GM15510 (cell line): ENCODE measurements around the gene DNAH3.

Experiments
- POLR2A ChIP-seq: IDR thresholded peaks from 3 replicates; pipeline ENCODE4 v1.6.1; 2011; ENCODE audit warnings: borderline replicate concordance; ENCODE audit not compliant: insufficient read length; ENCODE audit errors: extremely low read depth

Gene DNAH3

DNA sequence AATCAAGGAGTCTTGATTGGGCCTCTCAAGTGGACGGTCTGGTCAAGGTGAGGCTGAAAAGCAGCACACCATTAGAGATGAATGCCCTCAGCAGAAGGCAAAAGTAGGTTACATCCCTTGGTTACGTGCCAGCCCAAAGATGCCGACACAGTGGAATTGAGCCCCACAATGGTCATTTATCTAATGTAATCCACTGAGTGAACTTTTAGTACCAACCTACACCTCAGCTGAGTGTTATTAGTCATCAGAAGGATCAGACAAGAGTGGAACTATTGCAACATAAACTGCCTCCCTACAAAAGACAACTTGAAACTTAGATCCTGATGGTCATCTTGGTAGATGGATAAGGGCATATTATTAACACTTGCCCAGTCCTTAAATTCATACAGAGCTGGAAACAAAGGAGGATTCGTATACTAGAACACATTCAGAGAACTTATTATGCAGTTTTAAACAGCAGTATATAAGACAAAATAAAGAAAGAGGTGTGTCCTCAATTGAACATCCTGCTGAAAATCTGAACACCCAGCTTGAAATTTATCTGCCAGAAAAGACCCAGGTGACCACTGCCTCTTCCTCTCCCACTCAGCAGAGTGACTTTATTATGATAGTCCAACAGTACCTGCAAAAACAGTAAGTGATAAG is 253.3 kb downstream of the DNAH3 start:
- TF ChIP-seq POLR2A, result no peak

DNA sequence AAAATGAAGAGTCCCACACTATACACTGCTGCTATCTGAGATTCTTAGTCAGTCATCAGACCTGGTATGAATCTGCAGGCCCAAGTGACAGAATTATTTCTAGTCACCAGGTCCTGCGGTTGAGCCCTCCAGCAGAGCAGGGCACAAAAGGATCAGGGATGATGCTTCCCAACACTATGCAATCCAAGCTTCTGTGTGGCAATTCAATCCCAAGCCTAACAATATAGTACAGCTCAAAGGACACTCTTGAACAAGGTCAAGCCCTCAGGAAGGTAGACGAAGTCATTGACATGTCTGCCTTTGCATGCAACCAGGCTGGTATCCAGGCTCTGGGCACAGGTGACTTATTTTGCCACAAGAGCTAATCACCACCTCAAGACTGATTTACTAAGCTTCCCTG is 256.3 kb downstream of the DNAH3 start:
- no peak for TF ChIP-seq POLR2A

DNA sequence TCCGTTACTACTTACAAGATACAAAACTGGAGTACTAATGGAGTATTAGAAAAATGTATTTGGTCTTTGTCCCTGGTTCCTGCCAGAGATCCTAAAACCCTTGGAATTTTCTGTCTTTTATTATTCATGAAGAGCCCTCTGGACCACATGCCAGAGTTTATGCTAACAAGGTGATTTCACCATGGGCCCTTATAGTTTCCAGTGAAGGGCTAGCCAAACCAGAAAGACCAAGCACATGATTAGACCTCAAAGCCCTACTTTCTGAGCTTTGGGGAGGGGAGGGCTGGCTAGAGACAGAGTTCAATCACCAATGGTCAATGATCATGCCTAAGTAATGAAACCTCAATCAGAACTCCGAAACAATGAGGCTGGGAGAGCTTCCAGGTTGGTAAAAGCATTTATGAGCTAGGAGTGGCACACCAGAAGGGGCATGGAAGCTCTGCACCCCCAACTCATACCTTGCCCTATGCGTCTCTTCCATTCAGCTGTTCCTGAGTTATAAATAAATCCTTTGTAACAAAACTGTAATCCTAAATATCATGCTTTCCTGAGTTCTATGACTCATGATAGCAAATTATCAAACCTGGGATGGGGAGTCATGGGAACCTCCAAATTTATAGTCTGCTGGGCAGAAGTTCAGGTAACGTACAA is 260.9 kb downstream of the DNAH3 start:
- no peak for TF ChIP-seq POLR2A

DNA sequence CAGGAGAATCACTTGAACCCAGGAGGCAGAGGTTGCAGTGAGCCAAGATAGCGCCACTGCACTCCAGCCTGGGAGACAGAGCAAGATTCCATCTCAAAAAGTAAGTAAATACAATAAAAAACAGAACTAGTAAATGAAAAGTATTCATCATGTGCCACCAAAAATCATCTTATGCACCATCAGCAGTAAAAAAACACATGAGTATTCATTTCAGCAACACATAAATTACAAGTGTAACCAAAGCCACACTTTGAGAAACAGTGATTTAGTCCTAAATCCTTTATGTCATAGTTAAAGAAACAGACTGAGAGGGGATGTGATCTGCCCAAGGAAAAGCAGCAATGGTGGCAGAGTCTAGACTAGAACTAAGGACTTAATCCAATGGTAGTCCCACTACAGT is 263.4 kb downstream of the DNAH3 start:
- TF ChIP-seq POLR2A, result no peak

DNA sequence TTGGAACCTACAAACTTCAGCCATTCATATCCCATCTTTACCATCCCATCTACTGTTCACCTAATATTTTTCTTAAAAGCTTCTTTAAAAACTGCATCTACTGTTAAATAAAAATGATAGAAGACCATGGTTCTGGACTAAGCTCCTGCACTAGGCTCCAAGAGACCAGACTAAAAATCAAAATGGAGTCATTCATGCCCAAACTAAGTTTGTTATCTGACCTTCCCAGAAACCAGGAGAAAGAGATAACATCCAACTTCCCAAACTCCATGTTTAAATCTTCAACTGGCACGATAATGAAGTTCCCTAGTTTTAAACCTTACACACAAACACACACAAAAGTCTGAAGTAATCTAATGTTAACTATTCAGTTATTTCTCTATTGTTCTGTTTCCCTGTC is 264.3 kb downstream of the DNAH3 start:
- TF ChIP-seq POLR2A, result no peak

DNA sequence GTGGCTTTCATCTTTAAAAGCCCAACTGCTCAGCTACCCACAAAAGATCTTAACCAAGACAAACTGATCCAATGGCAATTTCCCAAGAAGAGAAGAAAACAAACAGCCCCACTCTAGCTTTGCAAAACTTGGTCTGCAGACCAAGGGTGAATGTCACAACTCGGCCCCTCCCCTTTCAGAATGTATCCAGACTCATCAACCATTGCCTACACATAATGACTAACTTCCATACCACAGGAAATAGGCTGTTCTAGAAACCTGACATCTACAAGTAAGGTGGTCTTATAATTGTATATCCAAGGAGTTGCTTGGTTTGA is 266.4 kb downstream of the DNAH3 start:
- TF ChIP-seq POLR2A, result no peak

DNA sequence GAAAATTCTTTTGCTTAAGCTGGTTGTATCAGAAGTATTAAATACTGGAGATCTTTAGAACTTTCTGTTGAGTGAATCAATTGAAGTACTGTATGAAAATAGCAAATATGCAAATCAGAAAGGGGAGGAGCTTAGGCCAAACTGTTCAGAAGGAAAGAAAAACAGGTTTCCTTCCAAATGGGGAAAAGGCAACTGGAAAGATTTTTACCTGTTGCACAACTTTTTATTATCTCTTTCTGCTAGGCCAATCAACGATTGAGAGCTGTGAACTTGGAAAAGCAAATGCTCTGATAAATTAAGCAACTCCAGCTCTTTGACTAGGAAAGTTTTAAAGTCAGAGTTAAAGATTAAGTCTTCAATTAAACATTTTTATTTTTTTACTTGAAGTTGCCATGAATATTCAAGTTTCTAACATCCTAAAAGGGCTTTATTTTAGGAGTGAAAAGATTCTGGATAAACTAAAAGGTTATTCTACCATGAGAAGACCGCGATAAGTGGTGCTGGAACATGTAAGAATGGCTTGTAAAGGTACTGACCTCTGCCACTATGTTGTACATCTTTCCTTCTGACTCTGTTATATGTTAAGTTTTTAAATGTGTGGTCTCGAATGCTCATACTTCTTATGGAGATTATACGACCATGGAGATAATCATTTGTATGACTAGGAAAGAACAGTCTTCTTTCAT is 266.9 kb downstream of the DNAH3 start:
- no peak for TF ChIP-seq POLR2A
